Neural progenitor cell (in vitro differentiated cells): Measurements from ENCODE around the gene ZNF586. TPM values are rescaled to one million over a fixed set of nuclear protein-coding genes. Genes with fewer than 3 reads are reported as not detected.

Source experiments
- DNase-seq: peaks from one replicate; pipeline ENCODE4 v3.0.0-alpha.2; 2016; ENCODE audit warnings: low spot score
- H2AFZ ChIP-seq: fragments of 200-600 bp; sonication (generic); replicated peaks from 2 replicates; pipeline ENCODE4 v1.6.1; 2016; ENCODE audit warnings: antibody characterized with exemption
- H3F3A ChIP-seq: fragments of 200-600 bp; sonication (generic); 2 replicates; pipeline ENCODE4 v1.6.1; 2016; ENCODE audit warnings: antibody characterized with exemption, low read depth
- H3K27ac ChIP-seq: fragments of 200-600 bp; sonication (generic); 2 replicates; pipeline ENCODE4 v1.5.1; 2016; ENCODE audit warnings: mild to moderate bottlenecking
- H3K27me3 ChIP-seq: fragments of 200-600 bp; sonication (generic); 2 replicates; pipeline ENCODE4 v1.6.1; 2016; ENCODE audit warnings: mild to moderate bottlenecking, moderate library complexity
- H3K36me3 ChIP-seq: fragments of 200-600 bp; sonication (generic); 2 replicates; pipeline ENCODE4 v1.5.1; 2016
- H3K4me1 ChIP-seq: fragments of 200-600 bp; sonication (generic); 2 replicates; pipeline ENCODE4 v1.6.1; 2016; ENCODE audit warnings: mixed run types
- H3K4me2 ChIP-seq: fragments of 200-600 bp; sonication (generic); 2 replicates; pipeline ENCODE4 v1.6.1; 2016
- H3K4me3 ChIP-seq: fragments of 200-600 bp; sonication (generic); 2 replicates; pipeline ENCODE4 v1.5.1; 2016
- H3K79me2 ChIP-seq: fragments of 200-600 bp; sonication (generic); 2 replicates; pipeline ENCODE4 v1.6.1; 2016; ENCODE audit warnings: low read depth
- H3K9ac ChIP-seq: fragments of 200-600 bp; sonication (generic); 2 replicates; pipeline ENCODE4 v1.6.1; 2016
- H3K9me3 ChIP-seq: fragments of 200-600 bp; sonication (generic); 2 replicates; pipeline ENCODE4 v1.5.1; 2016; ENCODE audit warnings: low read depth
- H4K20me1 ChIP-seq: fragments of 200-600 bp; sonication (generic); 2 replicates; pipeline ENCODE4 v1.6.1; 2016; ENCODE audit warnings: low read depth
- H3K27ac Mint-ChIP-seq: 3 replicates; pipeline ENCODE4 v1.8.0; 2021; ENCODE audit warnings: mixed read lengths
- H3K27me3 Mint-ChIP-seq: 2 replicates; pipeline ENCODE4 v1.8.0; 2022; ENCODE audit warnings: low read depth, mild to moderate bottlenecking, inconsistent platforms, moderate library complexity, mixed read lengths; ENCODE audit not compliant: insufficient read depth
- H3K36me3 Mint-ChIP-seq: 3 replicates; pipeline ENCODE4 v1.8.0; 2021; ENCODE audit warnings: mixed read lengths
- H3K4me1 Mint-ChIP-seq: 3 replicates; pipeline ENCODE4 v1.8.0; 2021; ENCODE audit warnings: mixed read lengths
- H3K4me3 Mint-ChIP-seq: 3 replicates; pipeline ENCODE4 v1.8.0; 2021; ENCODE audit warnings: mild to moderate bottlenecking, moderate library complexity, mixed read lengths
- H3K9me3 Mint-ChIP-seq: 3 replicates; pipeline ENCODE4 v1.8.0; 2020; ENCODE audit warnings: mixed read lengths
- CTCF ChIP-seq: fragments of 200-600 bp; sonication (generic); IDR thresholded peaks from 2 replicates; pipeline ENCODE4 v1.5.1; 2017; ENCODE audit warnings: antibody characterized with exemption, mild to moderate bottlenecking
- EZH2 ChIP-seq: fragments of 200-600 bp; sonication (generic); IDR thresholded peaks from 2 replicates; pipeline ENCODE4 v1.6.1; 2017; ENCODE audit warnings: antibody characterized with exemption, mild to moderate bottlenecking, moderate library complexity
- EZH2phosphoT487 ChIP-seq: fragments of 200-600 bp; sonication (generic); IDR thresholded peaks from 2 replicates; pipeline ENCODE4 v1.6.1; 2017; ENCODE audit warnings: antibody characterized with exemption
- total RNA-seq: library from RNA; depleted of rRNA; stranded (reverse); fragments of >200 nt; gene quantifications from 2 replicates; pipeline ENCODE4 v1.2.3, GENCODE V29; 2015; ENCODE audit warnings: low replicate concordance

Gene ZNF586
- 19.8 and 21.6 TPM in 2 replicates for total RNA-seq

- peaks cover 8% of the 10 kb centered on the region for H3F3A ChIP-seq
- Mint-ChIP-seq H3K27ac (peak within 1 kb of the TSS; percentile 95), H3K9me3 (peaks cover 59% of the 10 kb centered on the region), H3K4me1 (peaks cover 12% of the 10 kb centered on the region), H3K27me3 (peaks cover 2% of the 10 kb centered on the region), H3K36me3 (peaks cover 58% of the 10 kb centered on the region), H3K4me3 (peak within 1 kb of the TSS; percentile 93)
- H3K9me3 ChIP-seq, result no peaks in the 10 kb centered on the region
- H3K36me3 ChIP-seq, result no peaks in the 10 kb centered on the region
- no peak for TF ChIP-seq CTCF
- TF ChIP-seq EZH2phosphoT487, result no peak
- TF ChIP-seq EZH2, result no peak
- no peak within 1 kb of the TSS for H3K27ac ChIP-seq
- no peaks in the 10 kb centered on the region for H3K27me3 ChIP-seq
- DNase-seq, result peak; percentile 97
- H4K20me1 ChIP-seq, result peaks cover 18% of the 10 kb centered on the region
- H3K9ac ChIP-seq, result peak within 1 kb of the TSS; percentile 87
- H3K79me2 ChIP-seq, result peaks cover 49% of the 10 kb centered on the region
- peak within 1 kb of the TSS; percentile 81 for H3K4me3 ChIP-seq
- peaks cover 11% of the 10 kb centered on the region for H3K4me1 ChIP-seq
- peak within 1 kb of the TSS; percentile 95 for H3K4me2 ChIP-seq
- peak within 1 kb of the TSS; percentile 56 for H2AFZ ChIP-seq
Measured at GRCh38 chr19:57769345-57770131, at the start of gene ZNF586. Gene ZNF586 (plus strand): TSS chr19:57769676. CDS start chr19:57769843, 167 bp downstream.

- Mint-ChIP-seq H3K27me3 (peaks cover 4% of the 10 kb centered on the region), H3K36me3 (peaks cover 72% of the 10 kb centered on the region), H3K4me1 (no peaks in the 10 kb centered on the region), H3K27ac (no peak overlapping the region), H3K4me3 (no peak overlapping the region), H3K9me3 (peaks cover 86% of the 10 kb centered on the region)
- H3K9ac ChIP-seq, result no peak overlapping the region
- H3K4me2 ChIP-seq, result no peak overlapping the region
- TF ChIP-seq EZH2 (no peak), CTCF (no peak), EZH2phosphoT487 (no peak)
- no peak overlapping the region for H3K27ac ChIP-seq
- H3K4me3 ChIP-seq, result no peak overlapping the region
- no peaks in the 10 kb centered on the region for H3K4me1 ChIP-seq
- H3K79me2 ChIP-seq, result peaks cover 6% of the 10 kb centered on the region
- H4K20me1 ChIP-seq, result no peaks in the 10 kb centered on the region
- DNase-seq, result no peak
- H3K27me3 ChIP-seq, result no peaks in the 10 kb centered on the region
- H3F3A ChIP-seq, result no peaks in the 10 kb centered on the region
- no peak overlapping the region for H2AFZ ChIP-seq
- H3K9me3 ChIP-seq, result no peaks in the 10 kb centered on the region
- peaks cover 8% of the 10 kb centered on the region for H3K36me3 ChIP-seq
Measured at GRCh38 chr19:57719901-57720519, 49.5 kb upstream of the ZNF586 start.

GRCh38 chr19:57720878-57721277 lies 48.6 kb upstream of the ZNF586 start:
- Mint-ChIP-seq H3K27me3 (peaks cover 4% of the 10 kb centered on the region), H3K27ac (no peak overlapping the region), H3K4me3 (no peak overlapping the region), H3K36me3 (peaks cover 66% of the 10 kb centered on the region), H3K9me3 (peaks cover 87% of the 10 kb centered on the region), H3K4me1 (no peaks in the 10 kb centered on the region)
- H3K4me3 ChIP-seq, result no peak overlapping the region
- H3K27me3 ChIP-seq, result no peaks in the 10 kb centered on the region
- H3K4me1 ChIP-seq, result no peaks in the 10 kb centered on the region
- H3K27ac ChIP-seq, result no peak overlapping the region
- H2AFZ ChIP-seq, result no peak overlapping the region
- DNase-seq, result no peak
- no peaks in the 10 kb centered on the region for H3F3A ChIP-seq
- no peak overlapping the region for H3K9ac ChIP-seq
- peaks cover 8% of the 10 kb centered on the region for H3K36me3 ChIP-seq
- H3K79me2 ChIP-seq, result peaks cover 14% of the 10 kb centered on the region
- no peak overlapping the region for H3K4me2 ChIP-seq
- H4K20me1 ChIP-seq, result no peaks in the 10 kb centered on the region
- no peaks in the 10 kb centered on the region for H3K9me3 ChIP-seq
- TF ChIP-seq EZH2 (no peak), CTCF (no peak), EZH2phosphoT487 (no peak)
